Measurements from ENCODE around the gene SKIC2. TPM values are rescaled to one million over a fixed set of nuclear protein-coding genes. Genes with fewer than 3 reads are reported as not detected.

The SKIC2 gene
- total and polyA plus RNA-seq, 2 of the 8 experiments (the other 6 are each of a cell fraction or from before 2014, with no cell fraction given) = 42.1 to 59.7 TPM

DNA sequence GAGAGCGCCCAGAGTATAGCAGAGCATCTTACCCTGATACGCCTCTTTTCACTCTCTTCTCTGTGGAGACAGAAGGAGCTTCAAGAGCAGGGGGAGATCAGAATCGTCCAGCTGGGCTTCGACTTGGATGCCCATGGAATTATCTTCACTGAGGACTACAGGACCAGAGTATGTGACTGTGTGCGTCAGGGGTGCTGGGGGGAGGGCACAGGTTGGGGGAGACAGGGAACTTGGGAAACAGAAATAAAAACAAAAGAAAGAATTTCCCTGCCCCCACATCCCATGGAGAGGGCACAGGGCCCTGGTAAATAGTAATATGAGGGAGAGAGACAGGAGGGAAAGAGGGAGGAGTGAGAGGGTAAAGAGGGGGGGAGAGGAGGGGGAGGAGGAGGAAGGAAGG lies 19.9 kb downstream of the SKIC2 start:
- Histone ChIP-seq H3K18ac (ENCODE audit: extremely low read depth, low read length) (no peak overlapping the region), H3K9me3 (ENCODE audit: insufficient read depth in 2 of 2, low read depth in 1 of 2, low read length in 1 of 2) (peaks cover 0 to 5% of the 10 kb centered on the region in 2 experiments; a peak in 1 of 4 replicates), H3K56ac (replicated peaks; ENCODE audit: insufficient read length, low read depth, low read length) (no peak overlapping the region), H2AK5ac (ENCODE audit: low read depth, low read length) (no peak overlapping the region), H3K79me1 (ENCODE audit: low read depth, low read length) (no peaks in the 10 kb centered on the region), H3K9ac (replicated peaks in 1 of 4; ENCODE audit: extremely low read depth in 1 of 4, low read depth in 3 of 4, low read length in 3 of 4) (no peak overlapping the region), H2BK120ac (replicated peaks; ENCODE audit: low read depth, low read length) (no peak overlapping the region), H3K36me3 (ENCODE audit: control insufficient read depth in 2 of 4, insufficient read depth in 4 of 4, low read length in 3 of 4) (peaks cover 0 to 3% (median 1%) of the 10 kb centered on the region in 4 experiments; a peak in 3 of 8 replicates), H2AFZ (ENCODE audit: low read length) (no peak overlapping the region), H4K20me1 (replicated peaks in 1 of 2; ENCODE audit: control insufficient read depth in 1 of 2, insufficient read depth in 2 of 2, low read length in 2 of 2) (no peaks in the 10 kb centered on the region), H4K8ac (ENCODE audit: extremely low read depth, insufficient read depth, low read length) (no peak overlapping the region), H3K27ac (ENCODE audit: low read depth, low read length) (no peak overlapping the region), H4K5ac (ENCODE audit: insufficient read length, low read depth, low read length) (no peak overlapping the region), H2BK12ac (ENCODE audit: low read depth, low read length) (no peak overlapping the region), H3K23me2 (ENCODE audit: low read depth, low read length) (no peaks in the 10 kb centered on the region), H2BK15ac (ENCODE audit: low read length) (no peak overlapping the region), H3K23ac (ENCODE audit: insufficient read length) (no peak overlapping the region), H4K91ac (replicated peaks; ENCODE audit: insufficient read length, low read length) (no peak overlapping the region), H3K79me2 (ENCODE audit: control insufficient read depth in 1 of 2, insufficient read depth in 2 of 2, low read length in 2 of 2) (0 out of 4 replicates have a peak, but pooled peaks cover 0 to under 1% of the 10 kb centered on the region in 2 experiments), H3K4me3 (ENCODE audit: extremely low read depth in 1 of 4, insufficient read depth in 2 of 4, low read depth in 3 of 4, low read length in 4 of 4) (no peak overlapping the region), H2BK20ac (ENCODE audit: low read length) (no peak overlapping the region), H3K14ac (ENCODE audit: insufficient read length) (peak overlapping the region; percentile 77), H3K4ac (replicated peaks; ENCODE audit: insufficient read length, low read depth, low read length) (no peak overlapping the region), H3K27me3 (replicated peaks in 1 of 4; ENCODE audit: control insufficient read depth in 3 of 4, extremely low read depth in 1 of 4, insufficient read depth in 3 of 4, low read length in 3 of 4) (no peaks in the 10 kb centered on the region), H2BK5ac (ENCODE audit: low read depth, low read length) (no peak overlapping the region), H3K4me1 (replicated peaks in 1 of 4; ENCODE audit: control insufficient read depth in 3 of 4, insufficient read depth in 4 of 4, low read length in 3 of 4) (no peaks in the 10 kb centered on the region), H3K4me2 (ENCODE audit: insufficient read depth in 1 of 2, low read depth in 2 of 2, low read length in 2 of 2) (no peak overlapping the region)
- POLR2A ChIA-PET (ENCODE audit: partially characterized antibody) = interaction anchor here (1.0 to 1.2 kb wide), 2 partner anchors 17 to 26 kb away, joined by 3 read pairs; no protein-coding TSS in a partner anchor
- DNase-seq (ENCODE audit: low read depth in 1 of 2, low spot score in 2 of 2) (no peak), FAIRE-seq (no peak)
- WGBS, 2 experiments (ENCODE audit: extremely low coverage in 1 of 2, insufficient coverage in 1 of 2, insufficient read length in 1 of 2, insufficient replicate concordance in 2 of 2, low coverage in 1 of 2, low lambda C conversion rate in 2 of 2, missing lambda C conversion rate in 1 of 2) = 82% methylated on average over 5 of the region's 5 CpGs; no CpG with 5 or more reads in 1 of the 2 experiments
- CTCF ChIA-PET (ENCODE audit: partially characterized antibody) = interaction anchor here (1.1 to 1.8 kb wide), 2 partner anchors 69 to 140 kb away, joined by 3 to 9 read pairs; no protein-coding TSS in a partner anchor
- TF ChIP-seq SAP30 (IDR thresholded peaks at IDR 0.05; ENCODE audit: insufficient read depth, insufficient replicate concordance, low read length) (no peak), GABPA (IDR thresholded peaks at IDR 0.05; ENCODE audit: borderline replicate concordance, insufficient read depth, low read length) (no peak), KDM5A (IDR thresholded peaks at IDR 0.05; ENCODE audit: low read length) (no peak), SUZ12 (IDR thresholded peaks at IDR 0.05; ENCODE audit: low read length) (no peak), CBX8 (IDR thresholded peaks at IDR 0.05; ENCODE audit: borderline replicate concordance, low read depth, low read length) (no peak), RAD21 (IDR thresholded peaks at IDR 0.05 in 1 of 2, conservative IDR thresholded peaks at IDR 0.05 in 1 of 2; ENCODE audit: low read depth in 2 of 2, low read length in 2 of 2) (no peak), TAF1 (IDR thresholded peaks at IDR 0.05; ENCODE audit: low read depth, low read length) (no peak), HDAC2 (IDR thresholded peaks at IDR 0.05; ENCODE audit: borderline replicate concordance in 1 of 2, low read depth in 2 of 2, low read length in 2 of 2) (no peak), SIN3A (conservative IDR thresholded peaks at IDR 0.05 in 1 of 2, IDR thresholded peaks at IDR 0.05 in 1 of 2; ENCODE audit: low read depth in 1 of 2, low read length in 2 of 2) (no peak), EZH2 (IDR thresholded peaks at IDR 0.05; ENCODE audit: low read depth, low read length, severe bottlenecking) (no peak)
- TF ChIP-seq, protein P1, sequence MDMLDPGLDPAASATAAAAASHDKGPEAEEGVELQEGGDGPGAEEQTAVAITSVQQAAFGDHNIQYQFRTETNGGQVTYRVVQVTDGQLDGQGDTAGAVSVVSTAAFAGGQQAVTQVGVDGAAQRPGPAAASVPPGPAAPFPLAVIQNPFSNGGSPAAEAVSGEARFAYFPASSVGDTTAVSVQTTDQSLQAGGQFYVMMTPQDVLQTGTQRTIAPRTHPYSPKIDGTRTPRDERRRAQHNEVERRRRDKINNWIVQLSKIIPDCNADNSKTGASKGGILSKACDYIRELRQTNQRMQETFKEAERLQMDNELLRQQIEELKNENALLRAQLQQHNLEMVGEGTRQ (IDR thresholded peaks at IDR 0.05; ENCODE audit: low read length) = no peak
